ENCODE measurements around the gene PFN2.
A peak's percentile ranks its signal among the peaks of the same experiment; 100 is the strongest.
"Not testable (repeated sequence)": the region's sequence is repeated elsewhere in the genome, so short reads cannot be mapped to it uniquely, and the experiment has no call there.

The PFN2 gene

GRCh38 chr3:149967086-149967685, 3.5 kb downstream of the PFN2 start:
- peak in 1 of 2 donors; percentile 57 for DNase-seq

GRCh38 chr3:149965278-149965677, 5.4 kb downstream of the PFN2 start:
- DNase-seq = no peak

- no peak for DNase-seq
Observed at GRCh38 chr3:149964291-149964690, 6.4 kb downstream of the PFN2 start.

- no peak for DNase-seq
Observed at GRCh38 chr3:149963485-149963884, 7.2 kb downstream of the PFN2 start.

GRCh38 chr3:149959443-149959842, 11.3 kb downstream of the PFN2 start:
- DNase-seq = no peak

GRCh38 chr3:149958171-149958796, 12.4 kb downstream of the PFN2 start:
- DNase-seq = no peak

- DNase-seq = no peak
Observed at GRCh38 chr3:149957361-149958125, 13.2 kb downstream of the PFN2 start.

GRCh38 chr3:149955449-149955848, 15.2 kb downstream of the PFN2 start:
- no peak for DNase-seq

- DNase-seq = no peak
Observed at GRCh38 chr3:149954812-149955211, 15.9 kb downstream of the PFN2 start.

- no peak for DNase-seq
Observed at GRCh38 chr3:149949181-149949580, 21.5 kb downstream of the PFN2 start.

- DNase-seq = no peak
Observed at GRCh38 chr3:149947231-149947630, 23.5 kb downstream of the PFN2 start.

- not testable (repeated sequence) for DNase-seq
Observed at GRCh38 chr3:149943966-149944365, 26.7 kb downstream of the PFN2 start.

GRCh38 chr3:149942409-149942808, 28.3 kb downstream of the PFN2 start:
- DNase-seq = no peak

- DNase-seq = no peak
Observed at GRCh38 chr3:149941946-149942345, 28.7 kb downstream of the PFN2 start.

GRCh38 chr3:149941186-149941585, 29.5 kb downstream of the PFN2 start:
- no peak for DNase-seq

- DNase-seq = not testable (repeated sequence)
Observed at GRCh38 chr3:149938392-149939055, 32.2 kb downstream of the PFN2 start.

GRCh38 chr3:149936812-149937230, 33.9 kb downstream of the PFN2 start:
- peak; percentile 15 to 54 for DNase-seq

GRCh38 chr3:149934524-149934923, 36.2 kb downstream of the PFN2 start:
- no peak for DNase-seq

GRCh38 chr3:149933858-149934257, 36.8 kb downstream of the PFN2 start:
- no peak for DNase-seq

- DNase-seq = no peak
Observed at GRCh38 chr3:149933008-149933407, 37.7 kb downstream of the PFN2 start.

- no peak for DNase-seq
Observed at GRCh38 chr3:149920119-149920518, 50.6 kb downstream of the PFN2 start.

- no peak for DNase-seq
Observed at GRCh38 chr3:149919509-149919908, 51.2 kb downstream of the PFN2 start.

GRCh38 chr3:149917124-149917667, 53.5 kb downstream of the PFN2 start:
- DNase-seq = no peak

Data from CD4-positive, alpha-beta T cell treated with Interleukin-1 beta for 1 hour (primary cell).